PC-9 (cell line): ENCODE results near the gene CYB5A. TPM values are rescaled to one million over a fixed set of nuclear protein-coding genes. Genes with fewer than 3 reads are reported as not detected.

Experiments
- BruUV-seq: library from RNA; stranded (reverse); fragments of 400-500 nt; replicated peaks from 2 replicates; lab custom pipeline; 2021; lab: Mats Ljungman, UMichigan
- CTCF ChIA-PET: fragments of 300-600 bp; sonication (Branson Sonifier 250); formaldehyde crosslinking; loops from one replicate; lab custom pipeline; 2022; ENCODE audit warnings: antibody characterized with exemption; lab: Charles Lee
- POLR2A ChIA-PET: fragments of 300-600 bp; sonication (Branson Sonifier 250); formaldehyde crosslinking; loops from one replicate; lab custom pipeline; 2022; ENCODE audit warnings: antibody characterized with exemption; ENCODE audit not compliant: unreplicated experiment; lab: Charles Lee
- DNase-seq, 2 experiments: peaks; one replicate each; pipeline versions ENCODE4 v3.0.0 to v3.0.0-alpha.2; 2015 to 2022; ENCODE audit warnings: mixed read lengths in 1 of 2
- H2AFZ ChIP-seq: fragments of 200-600 bp; sonication (generic); 2 replicates; pipeline ENCODE4 v1.8.1; 2017; ENCODE audit warnings: antibody characterized with exemption
- H3F3A ChIP-seq: fragments of 200-600 bp; sonication (generic); 2 replicates; pipeline ENCODE4 v1.8.1; 2017; ENCODE audit warnings: antibody characterized with exemption, mild to moderate bottlenecking, low read depth; ENCODE audit not compliant: insufficient read depth
- H3K27ac ChIP-seq: fragments of 200-600 bp; sonication (generic); 2 replicates; pipeline ENCODE4 v1.6.1; 2016; ENCODE audit warnings: mixed run types
- H3K27me3 ChIP-seq: fragments of 200-600 bp; sonication (generic); 2 replicates; pipeline ENCODE4 v1.6.1; 2016; ENCODE audit warnings: low read depth, mixed run types; ENCODE audit not compliant: insufficient read depth
- H3K36me3 ChIP-seq: fragments of 200-600 bp; sonication (generic); 2 replicates; pipeline ENCODE4 v1.6.1; 2016; ENCODE audit warnings: low read depth, mixed run types
- H3K4me1 ChIP-seq: fragments of 200-600 bp; sonication (generic); replicated peaks from 2 replicates; pipeline ENCODE4 v1.6.1; 2016; ENCODE audit warnings: mixed run types; ENCODE audit not compliant: insufficient read depth
- H3K4me2 ChIP-seq: fragments of 200-600 bp; sonication (generic); 2 replicates; pipeline ENCODE4 v1.6.1; 2017; ENCODE audit warnings: mixed run types
- H3K4me3 ChIP-seq: fragments of 200-600 bp; sonication (generic); 2 replicates; pipeline ENCODE4 v1.6.1; 2016; ENCODE audit warnings: mixed run types
- H3K79me2 ChIP-seq: fragments of 200-600 bp; sonication (generic); 2 replicates; pipeline ENCODE4 v1.6.1; 2017; ENCODE audit warnings: low read depth, mixed run types
- H3K9me2 ChIP-seq: fragments of 200-600 bp; sonication (generic); 2 replicates; pipeline ENCODE4 v1.8.1; 2017; ENCODE audit warnings: mild to moderate bottlenecking; ENCODE audit not compliant: insufficient read depth
- H3K9me3 ChIP-seq: fragments of 200-600 bp; sonication (generic); 2 replicates; pipeline ENCODE4 v1.8.1; 2016; ENCODE audit warnings: low read depth; ENCODE audit not compliant: insufficient read depth
- H4K20me1 ChIP-seq: fragments of 200-600 bp; sonication (generic); 2 replicates; pipeline ENCODE4 v1.8.1; 2017; ENCODE audit not compliant: insufficient read depth
- CTCF ChIP-seq: fragments of 200-600 bp; sonication (generic); conservative IDR thresholded peaks from 2 replicates; pipeline ENCODE4 v1.6.1; 2017; ENCODE audit warnings: mixed run types, antibody characterized with exemption, mild to moderate bottlenecking, moderate library complexity
- EZH2 ChIP-seq: fragments of 200-600 bp; sonication (generic); IDR thresholded peaks from 2 replicates; pipeline ENCODE4 v1.8.0; 2017; ENCODE audit warnings: antibody characterized with exemption, low read depth
- intact Hi-C: fragments of 100-400 bp; cut with micrococcal nuclease; formaldehyde crosslinking; loops from one replicate; pipeline ENCODE4 v1.10.0; 2022; ENCODE audit not compliant: unreplicated experiment
- total RNA-seq: library from RNA; stranded (reverse); gene quantifications from 2 replicates; pipeline ENCODE4 v1.2.3, GENCODE V29; 2021

Gene CYB5A
- total RNA-seq, 1 experiment from 2014 or later: 109 TPM

- H4K20me1 ChIP-seq: no peaks in the 10 kb centered on the region
- H3F3A ChIP-seq: peaks cover 6% of the 10 kb centered on the region; the same call in 1 of the 2 replicates
- POLR2A ChIA-PET: no interaction called here
- no peaks in the 10 kb centered on the region for H3K27me3 ChIP-seq
- no peaks in the 10 kb centered on the region for H3K9me3 ChIP-seq
- peaks cover 46% of the 10 kb centered on the region for H3K79me2 ChIP-seq
- no peaks in the 10 kb centered on the region; the same call in 1 of the 2 replicates for H3K36me3 ChIP-seq
- intact Hi-C loops: no loop called here
- H3K4me1 ChIP-seq: no peaks in the 10 kb centered on the region
- TF ChIP-seq CTCF (no peak), EZH2 (no peak)
- CTCF ChIA-PET: no interaction called here
- no peak for DNase-seq
- H3K27ac ChIP-seq: no peak overlapping the region
- H2AFZ ChIP-seq: no peak overlapping the region
- H3K9me2 ChIP-seq: no peaks in the 10 kb centered on the region
- BruUV-seq: no TSS peak
- H3K4me3 ChIP-seq: no peak overlapping the region
- no peak overlapping the region for H3K4me2 ChIP-seq
These were observed 25.6 kb downstream of the CYB5A start for GRCh38 chr18:74266161-74266560.

- no TSS peak for BruUV-seq
- intact Hi-C loops: no loop called here
- Histone ChIP-seq H3F3A (peaks cover 6% of the 10 kb centered on the region; the same call in 1 of the 2 replicates), H3K4me2 (no peak overlapping the region), H4K20me1 (no peaks in the 10 kb centered on the region), H3K27me3 (no peaks in the 10 kb centered on the region), H3K9me2 (no peaks in the 10 kb centered on the region), H3K36me3 (peaks cover 4% of the 10 kb centered on the region; the same call in 1 of the 2 replicates), H3K4me3 (no peak overlapping the region), H3K79me2 (peaks cover 41% of the 10 kb centered on the region), H3K4me1 (no peaks in the 10 kb centered on the region), H2AFZ (no peak overlapping the region), H3K9me3 (no peaks in the 10 kb centered on the region), H3K27ac (no peak overlapping the region)
- no peak for DNase-seq
- TF ChIP-seq EZH2: no peak
- TF ChIP-seq CTCF: no peak
- POLR2A ChIA-PET: no interaction called here
- CTCF ChIA-PET: no interaction called here
These were observed 26.1 kb downstream of the CYB5A start for GRCh38 chr18:74265546-74266098.

- Histone ChIP-seq H3K27ac (no peak overlapping the region), H3K4me3 (no peak overlapping the region), H3K9me3 (no peaks in the 10 kb centered on the region), H3F3A (peaks cover 16% of the 10 kb centered on the region), H4K20me1 (no peaks in the 10 kb centered on the region), H3K36me3 (peaks cover 10% of the 10 kb centered on the region; the same call in 1 of the 2 replicates), H2AFZ (no peak overlapping the region), H3K4me1 (no peaks in the 10 kb centered on the region), H3K9me2 (no peaks in the 10 kb centered on the region), H3K4me2 (no peak overlapping the region), H3K27me3 (no peaks in the 10 kb centered on the region), H3K79me2 (peaks cover 31% of the 10 kb centered on the region)
- no peak for DNase-seq
- BruUV-seq: no TSS peak
- CTCF ChIA-PET: no interaction called here
- POLR2A ChIA-PET: no interaction called here
- intact Hi-C loops: no loop called here
- TF ChIP-seq CTCF (no peak), EZH2 (no peak)
These were observed 27.3 kb downstream of the CYB5A start for GRCh38 chr18:74264303-74265020.
